ENCODE data around the gene CALU.

CALU gene

DNA sequence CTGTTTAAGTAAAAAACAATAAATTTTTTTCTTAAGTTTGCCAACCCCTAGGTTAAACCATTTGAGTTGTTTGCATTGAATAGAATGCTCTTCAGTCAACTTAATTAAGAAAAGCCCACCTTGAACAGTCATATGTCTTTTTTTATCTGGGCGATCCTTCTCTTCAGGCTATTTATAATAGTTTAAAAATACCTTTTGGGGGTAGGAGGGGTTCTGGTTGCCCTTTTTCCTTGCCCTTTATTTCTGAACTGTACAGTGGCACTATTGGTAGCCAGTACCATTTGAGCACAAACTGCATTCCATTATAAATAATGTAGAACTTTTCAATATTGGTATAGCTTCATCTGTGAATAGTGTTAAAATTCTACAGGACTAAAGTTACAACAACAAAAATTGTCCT lies 13.1 kb downstream of the CALU start:
- DNase-seq: no peak

DNA sequence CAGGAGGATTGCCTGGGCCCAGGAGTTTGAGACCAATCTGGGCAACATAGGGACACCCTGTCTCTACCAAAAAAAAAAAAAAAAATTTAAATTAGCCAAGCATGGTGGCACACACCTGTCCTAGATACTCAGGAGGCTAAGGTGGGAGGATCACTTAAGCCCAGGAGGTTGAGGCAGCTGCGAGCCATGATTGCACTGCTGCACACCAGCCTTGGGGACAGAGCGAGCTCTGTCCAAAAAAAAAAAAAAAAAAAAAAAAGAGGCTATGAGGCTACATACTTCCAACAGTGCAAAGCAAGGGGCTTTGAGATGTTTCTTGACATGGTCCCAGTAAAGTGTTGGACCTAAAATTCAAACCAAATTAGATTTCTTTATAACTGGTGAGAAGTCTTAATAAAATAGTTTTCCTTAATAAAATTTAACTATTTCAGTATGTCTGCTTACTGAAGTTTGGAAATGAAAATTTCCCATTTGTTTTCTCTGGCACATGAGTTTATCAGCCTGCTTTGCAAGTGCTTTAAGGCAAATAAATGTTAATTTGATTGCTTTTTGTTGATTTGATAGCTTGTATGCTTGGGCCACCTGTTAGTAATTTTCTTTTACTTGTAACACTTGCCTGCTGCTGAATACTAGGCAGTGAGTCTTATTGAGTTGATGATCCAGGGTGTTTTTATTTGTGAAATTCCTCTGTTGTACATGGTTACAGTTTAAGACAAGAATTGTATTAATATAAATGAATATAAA lies 16.1 kb downstream of the CALU start:
- DNase-seq: no peak

GRCh38 chr7:128755819-128756476 lies 16.8 kb downstream of the CALU start:
- no peak for DNase-seq

GRCh38 chr7:128757203-128757602 lies 18.0 kb downstream of the CALU start:
- no peak for DNase-seq

GRCh38 chr7:128758553-128758952 lies 19.4 kb downstream of the CALU start:
- DNase-seq: no peak

DNA sequence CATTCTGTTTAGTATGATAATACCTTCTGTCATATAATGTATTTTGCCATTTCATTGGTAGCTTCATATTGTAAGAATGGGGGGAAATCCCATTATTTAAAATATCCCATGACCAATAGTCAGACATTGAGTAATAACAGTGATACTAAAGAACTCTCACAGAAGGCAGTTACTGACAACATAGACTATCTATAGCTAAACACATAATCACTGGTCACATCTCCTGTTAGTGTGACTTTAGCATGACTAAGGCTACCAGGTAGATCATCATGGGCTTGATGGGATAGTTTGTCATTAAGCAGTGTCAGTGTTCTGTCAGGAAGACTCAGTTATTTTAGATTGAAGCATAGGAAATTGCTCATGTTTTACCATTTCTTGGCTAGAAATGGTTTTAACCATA lies 20.1 kb downstream of the CALU start:
- peak in 1 of 2 donors; percentile 11 for DNase-seq

DNA sequence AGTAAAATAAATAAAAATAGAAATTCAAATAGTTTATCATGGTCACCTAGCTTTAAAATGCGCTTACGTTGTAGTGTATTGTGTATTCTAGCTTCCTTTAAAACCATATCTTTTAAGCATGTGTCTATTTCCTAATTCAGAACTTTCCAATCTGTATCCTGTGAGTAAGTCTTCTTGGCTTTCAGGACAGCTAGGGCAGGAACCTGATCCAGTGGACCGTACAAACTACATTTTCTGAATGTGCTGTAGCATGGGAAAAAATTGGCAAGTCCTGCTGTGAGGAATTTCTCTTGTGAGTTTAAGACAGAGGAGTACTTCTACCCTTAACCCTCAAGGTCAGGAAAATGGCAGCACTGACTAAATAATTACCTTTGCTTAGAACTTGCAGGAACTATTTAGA lies 24.4 kb downstream of the CALU start:
- no peak for DNase-seq

GRCh38 chr7:128767475-128768110 lies 28.4 kb downstream of the CALU start:
- DNase-seq: no peak

DNA sequence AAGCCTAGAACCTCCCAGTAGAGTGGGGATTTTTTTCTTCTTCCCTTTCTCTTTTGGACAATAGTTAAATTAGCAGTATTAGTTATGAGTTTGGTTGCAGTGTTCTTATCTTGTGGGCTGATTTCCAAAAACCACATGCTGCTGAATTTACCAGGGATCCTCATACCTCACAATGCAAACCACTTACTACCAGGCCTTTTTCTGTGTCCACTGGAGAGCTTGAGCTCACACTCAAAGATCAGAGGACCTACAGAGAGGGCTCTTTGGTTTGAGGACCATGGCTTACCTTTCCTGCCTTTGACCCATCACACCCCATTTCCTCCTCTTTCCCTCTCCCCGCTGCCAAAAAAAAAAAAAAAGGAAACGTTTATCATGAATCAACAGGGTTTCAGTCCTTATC lies 31.1 kb downstream of the CALU start:
- DNase-seq: no peak

- DNase-seq: no peak
Measured at GRCh38 chr7:128773604-128774003, 34.4 kb downstream of the CALU start.

DNA sequence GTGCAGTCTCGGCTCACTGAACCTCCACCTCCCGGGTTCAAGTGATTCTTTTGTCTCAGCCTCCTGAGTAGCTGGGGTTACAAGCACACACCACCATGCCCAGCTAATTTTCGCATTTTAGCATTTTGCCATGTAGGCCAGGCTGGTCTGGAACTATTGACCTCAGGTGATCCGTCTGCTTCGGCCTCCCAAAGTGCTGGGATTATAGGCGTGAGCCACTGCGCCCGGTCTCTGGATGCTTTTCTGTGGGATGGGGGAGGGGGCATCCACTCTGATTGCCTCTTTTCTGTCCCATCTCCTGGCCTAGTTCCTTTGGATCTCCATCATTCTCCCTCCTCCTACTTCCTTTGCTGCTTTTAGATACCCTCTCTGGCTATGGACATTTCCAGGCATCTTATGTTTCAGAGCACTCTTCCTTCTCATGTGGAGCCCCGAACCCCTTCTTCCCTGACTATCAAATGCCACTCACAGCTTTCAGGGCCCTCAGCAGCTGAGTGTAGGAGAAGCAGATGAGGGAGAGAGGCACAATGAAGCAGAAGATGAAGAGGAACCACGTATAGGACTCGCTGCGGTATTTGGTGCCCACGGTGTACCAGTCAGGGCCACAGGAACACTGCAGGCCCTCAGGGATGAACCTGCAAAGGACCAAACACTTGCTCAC lies 35.0 kb downstream of the CALU start:
- no peak for DNase-seq

DNA sequence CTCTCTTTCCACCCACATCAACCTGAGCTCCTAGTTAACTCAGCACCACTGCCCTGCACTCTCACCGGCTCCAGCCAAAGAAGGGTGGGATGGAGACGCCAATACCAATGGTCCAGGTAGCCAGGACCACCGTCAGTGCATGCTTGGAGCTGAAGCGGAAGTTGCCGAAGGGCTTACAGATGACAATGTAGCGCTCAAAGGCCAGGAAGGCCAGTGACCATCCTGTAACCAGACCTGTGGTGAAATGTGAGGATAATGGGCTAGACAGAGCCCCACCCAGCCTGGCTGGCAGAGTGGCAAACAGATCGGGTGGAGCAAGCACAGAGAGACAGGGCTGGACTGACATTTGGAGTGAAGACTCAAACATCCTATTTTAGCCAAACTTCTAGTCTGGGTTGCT lies 35.8 kb downstream of the CALU start:
- DNase-seq: no peak

DNA sequence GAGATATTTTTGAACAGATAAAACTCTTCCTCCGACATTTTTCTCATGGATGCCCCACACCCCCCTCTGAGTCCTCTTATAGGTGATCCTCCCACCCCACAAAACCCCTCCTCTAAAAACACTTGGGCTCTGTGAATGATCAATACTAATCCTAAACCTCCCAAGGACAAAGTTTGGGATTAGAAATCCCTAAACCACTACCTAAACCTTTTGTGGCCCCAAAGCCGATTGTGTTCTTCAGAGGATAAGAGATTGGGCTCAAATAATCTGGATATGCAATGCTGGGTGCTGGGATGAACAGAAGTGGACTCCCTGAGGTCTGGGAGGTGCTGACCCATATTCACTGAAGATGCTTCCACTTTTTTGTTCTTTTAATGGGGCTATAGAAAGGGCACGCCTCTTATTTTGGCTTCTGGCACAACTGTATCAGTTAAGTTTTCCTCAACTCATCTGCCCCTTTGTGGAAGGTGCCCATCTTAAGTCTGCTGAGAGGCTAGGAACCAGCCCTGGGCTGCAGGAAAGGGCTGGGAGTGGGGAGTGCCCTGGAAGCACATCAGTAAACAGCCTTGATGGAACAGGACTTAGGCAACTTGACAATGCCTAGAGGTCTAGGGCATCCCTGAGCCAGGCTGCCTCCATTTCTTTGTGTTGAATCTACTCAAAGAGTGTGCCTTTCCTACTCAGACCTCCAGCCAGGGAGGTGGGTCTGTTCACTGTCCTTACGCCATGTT lies 36.8 kb downstream of the CALU start, which contains the start of gene OPN1SW:
Gene OPN1SW, minus strand, starts transcription at position 51 of the 731 bp plus-strand sequence. Its CDS starts 13 bp downstream, at position 38.
- no peak for DNase-seq

GRCh38 chr7:128777156-128778123 lies 38.3 kb downstream of the CALU start:
- no peak for DNase-seq

- DNase-seq: no peak
Measured at GRCh38 chr7:128778946-128779345, 39.8 kb downstream of the CALU start.

DNA sequence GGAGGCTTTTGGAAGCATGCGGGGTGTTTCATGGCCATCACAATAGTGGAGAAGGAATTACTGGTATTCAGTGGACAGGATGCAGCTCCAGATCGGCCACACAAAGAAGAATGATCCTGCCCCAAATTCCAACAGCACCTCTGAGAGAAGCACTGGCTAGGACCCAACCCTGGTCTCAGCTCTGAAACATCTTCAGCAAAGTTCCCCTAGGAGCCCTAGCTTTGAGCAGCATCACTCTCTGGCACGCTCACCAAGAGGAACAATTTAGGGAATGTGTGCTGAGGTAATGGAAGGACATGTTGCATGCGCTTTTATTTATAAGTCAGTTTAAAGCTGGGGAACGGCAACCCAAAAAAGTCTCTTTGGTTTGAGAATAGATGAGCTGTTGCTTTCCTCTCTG lies 42.0 kb downstream of the CALU start:
- no peak for DNase-seq

- no peak for DNase-seq
Measured at GRCh38 chr7:128781851-128782250, 42.7 kb downstream of the CALU start.

DNA sequence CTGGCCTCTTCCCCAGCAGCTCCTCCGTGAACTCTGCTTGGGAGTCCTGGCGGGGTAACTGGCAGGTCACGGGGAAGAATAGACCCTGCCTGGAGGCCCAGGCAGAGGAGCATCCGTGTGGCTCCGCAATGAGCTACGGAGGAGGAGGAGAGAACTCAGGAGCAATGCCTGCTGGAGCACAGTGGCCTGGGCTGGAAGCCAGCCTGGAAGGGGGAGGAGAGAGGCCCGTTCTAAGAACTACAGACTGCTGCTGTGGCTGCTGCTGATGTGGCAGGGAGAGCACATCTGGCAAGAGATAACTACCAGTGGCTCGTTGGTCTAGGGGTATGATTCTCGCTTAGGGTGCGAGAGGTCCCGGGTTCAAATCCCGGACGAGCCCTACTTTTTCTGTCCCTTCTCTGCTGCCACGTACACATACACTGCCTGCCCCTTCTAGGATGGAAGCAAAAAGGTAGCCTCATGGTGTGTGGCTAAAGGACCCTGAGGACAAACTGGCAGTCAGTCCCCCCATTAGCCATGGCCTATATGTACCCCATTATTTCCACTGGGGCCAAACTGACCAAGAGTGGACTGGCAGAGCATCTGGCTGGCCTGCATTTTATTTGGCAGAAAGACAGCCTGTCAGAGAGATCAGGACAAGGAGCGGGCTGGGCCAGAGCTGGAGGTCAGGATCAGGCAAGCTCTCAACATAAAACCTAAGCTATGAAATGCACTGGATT lies 44.1 kb downstream of the CALU start:
- no peak for DNase-seq

DNA sequence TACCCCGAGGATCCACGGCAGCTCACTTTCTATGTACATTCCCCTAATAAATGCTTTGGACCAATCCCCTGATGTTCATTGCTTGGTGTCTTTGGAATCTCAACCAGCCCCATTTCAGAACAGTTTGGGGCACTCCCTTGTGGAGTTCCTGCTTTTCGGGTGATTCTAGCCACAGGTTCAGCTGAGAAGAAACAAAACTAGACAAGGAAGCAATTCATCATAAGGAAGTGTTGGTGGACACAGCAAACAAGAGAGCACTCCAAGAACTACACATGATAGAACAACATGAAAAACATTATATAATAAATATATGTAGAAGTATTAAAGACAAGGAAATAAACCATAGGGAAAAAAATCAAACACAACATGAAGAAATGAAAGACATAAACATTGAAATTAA lies 46.6 kb downstream of the CALU start:
- DNase-seq: peak; percentile 10 to 19
